ENCODE data around the gene MYO7A. TPM values are rescaled to one million over a fixed set of nuclear protein-coding genes. Genes with fewer than 3 reads are reported as not detected.

MYO7A gene
- total RNA-seq, 1 experiment from 2014 or later = 0.26 TPM

DNA sequence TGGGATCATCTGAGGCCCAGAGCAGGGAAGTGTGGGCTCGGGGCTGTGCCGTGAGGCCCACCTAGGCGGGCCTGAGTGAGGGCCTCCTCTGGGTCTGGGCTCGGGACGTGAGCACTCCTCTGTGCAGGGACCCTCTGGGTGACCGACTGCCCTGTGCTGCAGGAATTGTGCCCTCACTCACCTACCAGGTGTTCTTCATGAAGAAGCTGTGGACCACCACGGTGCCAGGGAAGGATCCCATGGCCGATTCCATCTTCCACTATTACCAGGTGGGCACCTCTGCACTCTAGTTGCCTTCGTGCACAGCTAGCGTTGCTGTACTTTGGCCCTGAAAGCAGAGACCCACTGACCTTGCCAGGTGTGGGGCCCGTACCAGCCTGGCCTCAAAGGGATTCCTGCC, 80.5 kb downstream of the MYO7A start:
- ChIA-PET CTCF (no interaction called here), POLR2A (interaction anchor here (0.6 kb wide), 1 partner anchor 340 kb away, joined by 3 read pairs; no protein-coding TSS in a partner anchor)
- TF ChIP-seq, protein P1, sequence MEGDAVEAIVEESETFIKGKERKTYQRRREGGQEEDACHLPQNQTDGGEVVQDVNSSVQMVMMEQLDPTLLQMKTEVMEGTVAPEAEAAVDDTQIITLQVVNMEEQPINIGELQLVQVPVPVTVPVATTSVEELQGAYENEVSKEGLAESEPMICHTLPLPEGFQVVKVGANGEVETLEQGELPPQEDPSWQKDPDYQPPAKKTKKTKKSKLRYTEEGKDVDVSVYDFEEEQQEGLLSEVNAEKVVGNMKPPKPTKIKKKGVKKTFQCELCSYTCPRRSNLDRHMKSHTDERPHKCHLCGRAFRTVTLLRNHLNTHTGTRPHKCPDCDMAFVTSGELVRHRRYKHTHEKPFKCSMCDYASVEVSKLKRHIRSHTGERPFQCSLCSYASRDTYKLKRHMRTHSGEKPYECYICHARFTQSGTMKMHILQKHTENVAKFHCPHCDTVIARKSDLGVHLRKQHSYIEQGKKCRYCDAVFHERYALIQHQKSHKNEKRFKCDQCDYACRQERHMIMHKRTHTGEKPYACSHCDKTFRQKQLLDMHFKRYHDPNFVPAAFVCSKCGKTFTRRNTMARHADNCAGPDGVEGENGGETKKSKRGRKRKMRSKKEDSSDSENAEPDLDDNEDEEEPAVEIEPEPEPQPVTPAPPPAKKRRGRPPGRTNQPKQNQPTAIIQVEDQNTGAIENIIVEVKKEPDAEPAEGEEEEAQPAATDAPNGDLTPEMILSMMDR (IDR thresholded peaks at IDR 0.05; ENCODE audit: unreplicated experiment) = no peak
- no TSS peak for BruUV-seq (replicated peaks)
- Mint-ChIP-seq H3K27me3 (ENCODE audit: insufficient read depth, unreplicated experiment) (no peaks in the 10 kb centered on the region), H3K4me3 (ENCODE audit: unreplicated experiment) (no peak overlapping the region), H3K4me1 (ENCODE audit: insufficient read depth, unreplicated experiment) (no peaks in the 10 kb centered on the region), H3K36me3 (ENCODE audit: insufficient read depth, unreplicated experiment) (no peaks in the 10 kb centered on the region), H3K27ac (ENCODE audit: low read depth, unreplicated experiment) (no peak overlapping the region), H3K9me3 (ENCODE audit: unreplicated experiment) (no peaks in the 10 kb centered on the region)
- DNase-seq (ENCODE audit: unreplicated experiment) = no peak
- intact Hi-C loops (cut with micrococcal nuclease) = no loop called here

DNA sequence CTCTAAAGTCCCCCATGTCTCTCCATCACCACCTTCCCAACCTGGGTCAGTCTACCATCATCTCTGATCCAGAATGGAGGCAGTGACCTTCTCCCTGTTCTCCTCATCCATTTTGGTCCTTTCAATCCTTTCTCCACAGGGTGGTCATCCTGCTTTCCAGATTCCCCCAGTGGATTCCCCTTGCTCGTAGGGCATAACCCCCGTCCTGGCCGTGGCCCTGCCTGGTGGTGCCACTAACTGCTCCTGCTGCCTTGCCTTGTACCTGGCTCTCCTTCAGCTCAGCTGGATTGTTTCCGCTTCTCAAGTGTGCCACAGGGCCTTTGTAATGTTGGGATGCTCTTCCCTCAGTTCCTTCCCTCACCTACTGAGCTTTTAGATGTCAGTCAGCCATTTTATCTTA, 81.6 kb downstream of the MYO7A start:
- CTCF ChIA-PET = interaction anchor here (1.8 kb wide), 1 partner anchor 22 kb away, joined by 4 read pairs; no protein-coding TSS in a partner anchor
- no peaks in the 10 kb centered on the region for H3K9me3 Mint-ChIP-seq (ENCODE audit: unreplicated experiment)

DNA sequence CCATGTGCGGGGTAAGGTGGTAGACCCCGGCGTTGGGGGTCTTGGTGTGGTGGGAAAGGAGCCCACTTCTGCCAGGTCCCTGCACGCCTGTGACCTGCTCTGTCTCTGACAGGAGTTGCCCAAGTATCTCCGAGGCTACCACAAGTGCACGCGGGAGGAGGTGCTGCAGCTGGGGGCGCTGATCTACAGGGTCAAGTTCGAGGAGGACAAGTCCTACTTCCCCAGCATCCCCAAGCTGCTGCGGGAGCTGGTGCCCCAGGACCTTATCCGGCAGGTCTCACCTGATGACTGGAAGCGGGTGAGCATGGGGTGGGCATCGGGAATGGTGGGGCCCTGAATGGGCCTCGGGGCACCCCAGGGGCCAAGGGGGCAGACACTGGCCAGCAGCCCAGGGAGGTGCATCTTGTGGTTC, 83.0 kb downstream of the MYO7A start:
- TF ChIP-seq, protein P1 (IDR thresholded peaks at IDR 0.05; ENCODE audit: unreplicated experiment) = no peak
- Mint-ChIP-seq H3K27ac (ENCODE audit: low read depth, unreplicated experiment) (no peak overlapping the region), H3K27me3 (ENCODE audit: insufficient read depth, unreplicated experiment) (no peaks in the 10 kb centered on the region), H3K4me3 (ENCODE audit: unreplicated experiment) (no peak overlapping the region), H3K36me3 (ENCODE audit: insufficient read depth, unreplicated experiment) (no peaks in the 10 kb centered on the region), H3K4me1 (ENCODE audit: insufficient read depth, unreplicated experiment) (no peaks in the 10 kb centered on the region), H3K9me3 (ENCODE audit: unreplicated experiment) (no peaks in the 10 kb centered on the region)
- POLR2A ChIA-PET = no interaction called here
- intact Hi-C loops (cut with micrococcal nuclease) = no loop called here
- no TSS peak for BruUV-seq (replicated peaks)
- CTCF ChIA-PET = interaction anchor here (1.8 kb wide), 2 partner anchors 15 to 23 kb away, joined by 4 to 5 read pairs; no protein-coding TSS in a partner anchor
- no peak for DNase-seq (ENCODE audit: unreplicated experiment)

More for the DNA sequence above, 81.6 kb downstream of the MYO7A start:
- Mint-ChIP-seq H3K36me3 (ENCODE audit: insufficient read depth, unreplicated experiment) (no peaks in the 10 kb centered on the region), H3K4me3 (ENCODE audit: unreplicated experiment) (no peak overlapping the region), H3K27ac (ENCODE audit: low read depth, unreplicated experiment) (no peak overlapping the region), H3K27me3 (ENCODE audit: insufficient read depth, unreplicated experiment) (no peaks in the 10 kb centered on the region), H3K4me1 (ENCODE audit: insufficient read depth, unreplicated experiment) (no peaks in the 10 kb centered on the region)
- no TSS peak for BruUV-seq (replicated peaks)
- no peak for DNase-seq (ENCODE audit: unreplicated experiment)
- intact Hi-C loops (cut with micrococcal nuclease) = no loop called here
- TF ChIP-seq, protein P1 (IDR thresholded peaks at IDR 0.05; ENCODE audit: unreplicated experiment) = no peak
- POLR2A ChIA-PET = no interaction called here

DNA sequence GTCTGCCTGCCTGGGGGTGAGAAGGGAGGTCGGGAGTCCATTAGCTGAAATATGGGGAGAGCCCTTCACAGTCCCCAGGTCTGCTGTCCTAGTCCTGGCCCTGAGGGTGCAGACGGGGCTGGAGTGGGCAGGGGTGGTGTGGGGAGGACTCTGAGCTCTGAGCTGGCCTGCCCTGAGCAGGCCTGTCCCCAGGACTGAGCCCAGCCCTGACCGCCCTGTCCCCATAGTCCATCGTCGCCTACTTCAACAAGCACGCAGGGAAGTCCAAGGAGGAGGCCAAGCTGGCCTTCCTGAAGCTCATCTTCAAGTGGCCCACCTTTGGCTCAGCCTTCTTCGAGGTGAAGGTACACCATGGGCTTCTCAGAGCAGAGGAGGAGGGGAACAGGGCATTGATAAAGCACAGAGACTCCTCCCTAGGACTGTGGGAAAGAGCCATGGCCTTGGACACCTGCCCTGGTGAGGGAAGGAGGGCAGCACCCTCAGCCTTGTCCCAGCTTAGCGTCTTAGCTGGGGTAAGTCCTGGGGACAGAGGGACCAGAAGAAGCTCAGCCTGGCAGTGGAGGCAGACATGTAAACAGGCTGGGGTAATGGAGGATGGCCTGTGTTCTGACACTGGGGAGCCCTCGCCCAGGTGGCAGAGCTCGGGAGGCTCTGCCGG, 83.7 kb downstream of the MYO7A start:
- H3K27ac Mint-ChIP-seq (ENCODE audit: low read depth, unreplicated experiment) = no peak overlapping the region
- no peaks in the 10 kb centered on the region for H3K27me3 Mint-ChIP-seq (ENCODE audit: insufficient read depth, unreplicated experiment)
- no peaks in the 10 kb centered on the region for H3K9me3 Mint-ChIP-seq (ENCODE audit: unreplicated experiment)
- TF ChIP-seq, protein P1 (IDR thresholded peaks at IDR 0.05; ENCODE audit: unreplicated experiment) = no peak
- no peak for DNase-seq (ENCODE audit: unreplicated experiment)
- BruUV-seq (replicated peaks) = no TSS peak
- intact Hi-C loops (cut with micrococcal nuclease) = no loop called here
- CTCF ChIA-PET = interaction anchor here (0.6 to 1.8 kb wide), 4 partner anchors 16 to 76 kb away, joined by 3 to 5 read pairs (median 4); no protein-coding TSS in a partner anchor
- H3K36me3 Mint-ChIP-seq (ENCODE audit: insufficient read depth, unreplicated experiment) = no peaks in the 10 kb centered on the region
- POLR2A ChIA-PET = interaction anchor here (0.6 kb wide), 2 partner anchors 12 to 266 kb away, joined by 3 to 5 read pairs; no protein-coding TSS in a partner anchor
- H3K4me1 Mint-ChIP-seq (ENCODE audit: insufficient read depth, unreplicated experiment) = no peaks in the 10 kb centered on the region
- no peak overlapping the region for H3K4me3 Mint-ChIP-seq (ENCODE audit: unreplicated experiment)

All from MCF 10A (cell line).